ENCODE results near the gene DENND6B.
"Not testable (repeated sequence)": the region's sequence is repeated elsewhere in the genome, so short reads cannot be mapped to it uniquely, and the experiment has no call there.

DENND6B gene

GRCh38 chr22:50371101-50371648, 44.4 kb upstream of the DENND6B start:
- ATAC-seq = no peak
- TF ChIP-seq RARB (CRISPR knock-in tag; IDR thresholded peaks at IDR 0.05) (no peak), TOX (CRISPR knock-in tag; IDR thresholded peaks at IDR 0.05; ENCODE audit: borderline replicate concordance) (no peak), GLIS3 (CRISPR knock-in tag; IDR thresholded peaks at IDR 0.05) (no peak), ARNTL (CRISPR knock-in tag; IDR thresholded peaks at IDR 0.05; ENCODE audit: borderline replicate concordance, low read depth) (no peak), OSR1 (CRISPR knock-in tag; IDR thresholded peaks at IDR 0.05) (no peak), BACH2 (CRISPR knock-in tag; IDR thresholded peaks at IDR 0.05; ENCODE audit: borderline replicate concordance) (no peak)

- TF ChIP-seq SNAI2 (CRISPR knock-in tag; IDR thresholded peaks at IDR 0.05) (no peak), ISL1 (CRISPR knock-in tag; IDR thresholded peaks at IDR 0.05) (no peak), ZC3H10 (CRISPR knock-in tag; IDR thresholded peaks at IDR 0.05) (no peak), OSR1 (CRISPR knock-in tag; IDR thresholded peaks at IDR 0.05) (no peak), ESRRG (CRISPR knock-in tag; IDR thresholded peaks at IDR 0.05) (no peak), POU6F1 (CRISPR knock-in tag; IDR thresholded peaks at IDR 0.05; ENCODE audit: borderline replicate concordance, low read depth) (no peak)
- TF ChIP-seq, protein P1, sequence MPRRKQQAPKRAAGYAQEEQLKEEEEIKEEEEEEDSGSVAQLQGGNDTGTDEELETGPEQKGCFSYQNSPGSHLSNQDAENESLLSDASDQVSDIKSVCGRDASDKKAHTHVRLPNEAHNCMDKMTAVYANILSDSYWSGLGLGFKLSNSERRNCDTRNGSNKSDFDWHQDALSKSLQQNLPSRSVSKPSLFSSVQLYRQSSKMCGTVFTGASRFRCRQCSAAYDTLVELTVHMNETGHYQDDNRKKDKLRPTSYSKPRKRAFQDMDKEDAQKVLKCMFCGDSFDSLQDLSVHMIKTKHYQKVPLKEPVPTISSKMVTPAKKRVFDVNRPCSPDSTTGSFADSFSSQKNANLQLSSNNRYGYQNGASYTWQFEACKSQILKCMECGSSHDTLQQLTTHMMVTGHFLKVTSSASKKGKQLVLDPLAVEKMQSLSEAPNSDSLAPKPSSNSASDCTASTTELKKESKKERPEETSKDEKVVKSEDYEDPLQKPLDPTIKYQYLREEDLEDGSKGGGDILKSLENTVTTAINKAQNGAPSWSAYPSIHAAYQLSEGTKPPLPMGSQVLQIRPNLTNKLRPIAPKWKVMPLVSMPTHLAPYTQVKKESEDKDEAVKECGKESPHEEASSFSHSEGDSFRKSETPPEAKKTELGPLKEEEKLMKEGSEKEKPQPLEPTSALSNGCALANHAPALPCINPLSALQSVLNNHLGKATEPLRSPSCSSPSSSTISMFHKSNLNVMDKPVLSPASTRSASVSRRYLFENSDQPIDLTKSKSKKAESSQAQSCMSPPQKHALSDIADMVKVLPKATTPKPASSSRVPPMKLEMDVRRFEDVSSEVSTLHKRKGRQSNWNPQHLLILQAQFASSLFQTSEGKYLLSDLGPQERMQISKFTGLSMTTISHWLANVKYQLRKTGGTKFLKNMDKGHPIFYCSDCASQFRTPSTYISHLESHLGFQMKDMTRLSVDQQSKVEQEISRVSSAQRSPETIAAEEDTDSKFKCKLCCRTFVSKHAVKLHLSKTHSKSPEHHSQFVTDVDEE (CRISPR knock-in tag; IDR thresholded peaks at IDR 0.05) = no peak
- no peak for ATAC-seq
Observed at GRCh38 chr22:50367778-50368500, 41.1 kb upstream of the DENND6B start.

DNA sequence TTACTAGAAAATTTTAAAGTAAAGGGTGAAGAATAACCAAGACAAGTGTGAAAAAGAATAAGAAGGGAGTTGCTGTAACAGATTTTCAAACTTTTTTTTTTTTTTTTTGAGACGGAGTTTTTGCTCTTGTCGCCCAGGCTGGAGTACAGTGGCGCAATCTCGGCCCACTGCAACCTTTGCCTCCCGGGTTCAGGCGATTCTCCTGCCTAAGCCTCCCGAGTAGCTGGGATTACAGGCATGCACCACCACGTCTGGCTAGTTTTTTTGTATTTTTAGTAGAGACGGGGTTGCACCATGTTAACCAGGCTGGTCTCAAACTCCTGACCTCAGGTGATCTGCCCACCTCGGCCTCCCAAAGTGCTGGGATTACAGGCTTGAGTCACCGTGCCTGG, 37.0 kb upstream of the DENND6B start:
- ATAC-seq = not testable (repeated sequence)

DNA sequence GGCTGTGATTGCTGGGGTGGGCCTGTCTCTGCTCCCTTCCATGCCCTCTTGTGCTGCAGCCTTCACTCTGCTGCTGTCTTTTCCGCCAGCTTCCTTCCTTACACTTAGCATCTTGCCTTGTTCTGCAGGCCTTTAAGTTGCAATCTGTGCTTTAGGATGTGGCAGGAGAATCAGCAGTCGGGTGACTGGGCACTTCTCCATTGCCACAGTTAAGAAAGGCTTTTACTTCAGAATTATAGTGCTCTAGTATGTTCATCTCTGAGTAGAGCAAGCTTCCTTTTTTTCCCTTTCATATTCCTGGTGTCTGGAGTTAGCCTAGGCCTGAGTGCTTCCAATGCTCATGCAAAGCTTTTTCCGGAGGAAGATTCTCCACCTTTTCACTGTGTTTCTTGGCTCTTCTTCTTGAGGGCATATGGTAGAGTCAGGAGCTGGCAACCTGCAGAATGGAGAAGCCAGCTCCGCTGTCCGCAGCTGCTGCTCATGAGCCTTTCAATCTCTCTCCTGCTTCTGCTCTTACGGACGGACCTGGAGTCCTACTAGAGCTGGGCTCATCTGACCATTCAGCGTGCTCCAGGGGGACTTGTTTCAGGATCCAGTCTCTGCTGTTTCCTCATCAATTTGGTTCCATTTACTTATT, 36.5 kb upstream of the DENND6B start:
- ATAC-seq = no peak
- TF ChIP-seq ZFP3 (CRISPR knock-in tag; IDR thresholded peaks at IDR 0.05) (no peak), CSDC2 (CRISPR knock-in tag; IDR thresholded peaks at IDR 0.05) (no peak), ZNF70 (CRISPR knock-in tag; IDR thresholded peaks at IDR 0.05) (no peak), ISL1 (CRISPR knock-in tag; IDR thresholded peaks at IDR 0.05) (no peak), ARNTL (CRISPR knock-in tag; IDR thresholded peaks at IDR 0.05; ENCODE audit: borderline replicate concordance, low read depth) (no peak), GLIS3 (CRISPR knock-in tag; IDR thresholded peaks at IDR 0.05) (no peak), TOX (CRISPR knock-in tag; IDR thresholded peaks at IDR 0.05; ENCODE audit: borderline replicate concordance) (no peak), ZFP30 (CRISPR knock-in tag; IDR thresholded peaks at IDR 0.05) (no peak), SNAI2 (CRISPR knock-in tag; IDR thresholded peaks at IDR 0.05) (no peak), POU6F1 (CRISPR knock-in tag; IDR thresholded peaks at IDR 0.05; ENCODE audit: borderline replicate concordance, low read depth) (no peak), ESRRG (CRISPR knock-in tag; IDR thresholded peaks at IDR 0.05) (no peak), RARB (CRISPR knock-in tag; IDR thresholded peaks at IDR 0.05) (no peak), PPARA (CRISPR knock-in tag; IDR thresholded peaks at IDR 0.05; ENCODE audit: borderline replicate concordance) (no peak), ZNF565 (CRISPR knock-in tag; conservative IDR thresholded peaks at IDR 0.05; ENCODE audit: low read depth) (no peak), ZNF8 (CRISPR knock-in tag; IDR thresholded peaks at IDR 0.05) (no peak), TCF4 (CRISPR knock-in tag; IDR thresholded peaks at IDR 0.05; ENCODE audit: borderline replicate concordance) (no peak)
- TF ChIP-seq, protein P2, sequence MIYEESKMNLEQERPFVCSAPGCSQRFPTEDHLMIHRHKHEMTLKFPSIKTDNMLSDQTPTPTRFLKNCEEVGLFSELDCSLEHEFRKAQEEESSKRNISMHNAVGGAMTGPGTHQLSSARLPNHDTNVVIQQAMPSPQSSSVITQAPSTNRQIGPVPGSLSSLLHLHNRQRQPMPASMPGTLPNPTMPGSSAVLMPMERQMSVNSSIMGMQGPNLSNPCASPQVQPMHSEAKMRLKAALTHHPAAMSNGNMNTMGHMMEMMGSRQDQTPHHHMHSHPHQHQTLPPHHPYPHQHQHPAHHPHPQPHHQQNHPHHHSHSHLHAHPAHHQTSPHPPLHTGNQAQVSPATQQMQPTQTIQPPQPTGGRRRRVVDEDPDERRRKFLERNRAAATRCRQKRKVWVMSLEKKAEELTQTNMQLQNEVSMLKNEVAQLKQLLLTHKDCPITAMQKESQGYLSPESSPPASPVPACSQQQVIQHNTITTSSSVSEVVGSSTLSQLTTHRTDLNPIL (CRISPR knock-in tag; IDR thresholded peaks at IDR 0.05; ENCODE audit: low read depth) = no peak
- TF ChIP-seq, protein P3, sequence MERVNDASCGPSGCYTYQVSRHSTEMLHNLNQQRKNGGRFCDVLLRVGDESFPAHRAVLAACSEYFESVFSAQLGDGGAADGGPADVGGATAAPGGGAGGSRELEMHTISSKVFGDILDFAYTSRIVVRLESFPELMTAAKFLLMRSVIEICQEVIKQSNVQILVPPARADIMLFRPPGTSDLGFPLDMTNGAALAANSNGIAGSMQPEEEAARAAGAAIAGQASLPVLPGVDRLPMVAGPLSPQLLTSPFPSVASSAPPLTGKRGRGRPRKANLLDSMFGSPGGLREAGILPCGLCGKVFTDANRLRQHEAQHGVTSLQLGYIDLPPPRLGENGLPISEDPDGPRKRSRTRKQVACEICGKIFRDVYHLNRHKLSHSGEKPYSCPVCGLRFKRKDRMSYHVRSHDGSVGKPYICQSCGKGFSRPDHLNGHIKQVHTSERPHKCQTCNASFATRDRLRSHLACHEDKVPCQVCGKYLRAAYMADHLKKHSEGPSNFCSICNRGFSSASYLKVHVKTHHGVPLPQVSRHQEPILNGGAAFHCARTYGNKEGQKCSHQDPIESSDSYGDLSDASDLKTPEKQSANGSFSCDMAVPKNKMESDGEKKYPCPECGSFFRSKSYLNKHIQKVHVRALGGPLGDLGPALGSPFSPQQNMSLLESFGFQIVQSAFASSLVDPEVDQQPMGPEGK (CRISPR knock-in tag; IDR thresholded peaks at IDR 0.05; ENCODE audit: borderline replicate concordance) = no peak
- TF ChIP-seq, protein P1 (CRISPR knock-in tag; IDR thresholded peaks at IDR 0.05) = no peak
